Panc1 (cell line): Measurements from ENCODE around the gene LRRN4CL. TPM values are rescaled to one million over a fixed set of nuclear protein-coding genes. Genes with fewer than 3 reads are reported as not detected.

Experiments used
- ATAC-seq: fragments of 200-7000 bp; cut with Tn5 transposase; 2 replicates; pipeline ENCODE4 v1.9.1; 2020; ENCODE audit warnings: mild to moderate bottlenecking, moderate library complexity
- BruUV-seq: library from RNA; stranded (reverse); fragments of 400-500 nt; replicated peaks from 2 replicates; lab custom pipeline; 2021; lab: Mats Ljungman, UMichigan
- CTCF ChIA-PET: fragments of 300-600 bp; sonication (Branson Sonifier 250); formaldehyde crosslinking; loops from one replicate; lab custom pipeline; 2022; ENCODE audit warnings: antibody characterized with exemption; lab: Charles Lee
- POLR2A ChIA-PET: fragments of 300-600 bp; sonication (Branson Sonifier 250); formaldehyde crosslinking; loops from one replicate; lab custom pipeline; 2022; ENCODE audit warnings: antibody characterized with exemption; lab: Charles Lee
- DNase-seq: peaks from one replicate; pipeline ENCODE4 v3.0.0-alpha.2; 2010; ENCODE audit warnings: low read depth, low spot score
- H3K27ac ChIP-seq: 2 replicates; pipeline ENCODE4 v1.5.1; 2011; ENCODE audit warnings: mild to moderate bottlenecking, low read length, inconsistent platforms
- H3K27me3 ChIP-seq: fragments of 200-500 bp; sonication (Bioruptor generic); 2 replicates; pipeline ENCODE4 v1.6.0; 2014; ENCODE audit warnings: low read length, inconsistent platforms; ENCODE audit not compliant: control insufficient read depth, insufficient read depth
- H3K36me3 ChIP-seq: fragments of 200-500 bp; sonication (Bioruptor generic); 2 replicates; pipeline ENCODE4 v1.5.1; 2014; ENCODE audit warnings: inconsistent platforms, mild to moderate bottlenecking, low read length, moderate library complexity; ENCODE audit not compliant: control insufficient read depth, insufficient read depth
- H3K4me1 ChIP-seq: 2 replicates; pipeline ENCODE4 v1.5.1; 2011; ENCODE audit warnings: inconsistent platforms, mild to moderate bottlenecking, low read length, moderate library complexity; ENCODE audit not compliant: control insufficient read depth, insufficient read depth
- H3K4me3 ChIP-seq, 2 experiments: 2 replicates each; pipeline ENCODE4 v1.5.1; 2011 to 2012; ENCODE audit warnings: low read depth in 2 of 2, low read length in 2 of 2, mild to moderate bottlenecking in 2 of 2, inconsistent platforms in 1 of 2, moderate library complexity in 1 of 2
- H3K9me3 ChIP-seq: fragments of 200-500 bp; sonication (Bioruptor generic); 2 replicates; pipeline ENCODE4 v1.5.1; 2014; ENCODE audit warnings: low read depth, mild to moderate bottlenecking, inconsistent platforms, low read length, moderate library complexity; ENCODE audit not compliant: control insufficient read depth, insufficient read depth
- CTCF ChIP-seq: fragments of 450-650 bp; IDR thresholded peaks from 2 replicates; pipeline ENCODE4 v1.5.1; 2017; ENCODE audit warnings: mild to moderate bottlenecking
- POLR2AphosphoS5 ChIP-seq: IDR thresholded peaks from 2 replicates; pipeline ENCODE4 v1.6.1; 2012; ENCODE audit warnings: mild to moderate bottlenecking, low read depth, low read length, moderate library complexity
- SIN3A ChIP-seq: IDR thresholded peaks from 2 replicates; pipeline ENCODE4 v1.6.1; 2012; ENCODE audit warnings: low read depth, mild to moderate bottlenecking, low read length, moderate library complexity, borderline replicate concordance; ENCODE audit not compliant: insufficient read depth
- TCF7L2 ChIP-seq: IDR thresholded peaks from 2 replicates; pipeline ENCODE4 v1.6.1; 2011; ENCODE audit warnings: mild to moderate bottlenecking, low read depth, low read length, inconsistent platforms
- in situ Hi-C: cut with HindIII; loops from 2 replicates; pipeline ENCODE4 v1.10.0; 2016; ENCODE audit warnings: low sequenced_read_pairs, low pct_unique_long_range_greater_than_20kb
- intact Hi-C: fragments of 100-400 bp; cut with micrococcal nuclease; formaldehyde crosslinking; loops from one replicate; pipeline ENCODE4 v1.10.0; 2022; ENCODE audit not compliant: unreplicated experiment
- total RNA-seq: library from RNA; stranded (reverse); gene quantifications from one replicate; pipeline ENCODE4 v1.2.1, GENCODE V29; 2021; ENCODE audit not compliant: unreplicated experiment
- TF ChIP-seq, protein P1 (sequence below), 2 experiments: IDR thresholded peaks; 2 replicates each; pipeline ENCODE4 v1.6.1; 2011 to 2012; ENCODE audit warnings: low read depth in 2 of 2, control low read depth in 1 of 2, low read length in 1 of 2, mild to moderate bottlenecking in 1 of 2, moderate library complexity in 1 of 2; ENCODE audit not compliant: insufficient read depth in 1 of 2

LRRN4CL gene
- total RNA-seq, 1 experiment from 2014 or later: 0.13 TPM

DNA sequence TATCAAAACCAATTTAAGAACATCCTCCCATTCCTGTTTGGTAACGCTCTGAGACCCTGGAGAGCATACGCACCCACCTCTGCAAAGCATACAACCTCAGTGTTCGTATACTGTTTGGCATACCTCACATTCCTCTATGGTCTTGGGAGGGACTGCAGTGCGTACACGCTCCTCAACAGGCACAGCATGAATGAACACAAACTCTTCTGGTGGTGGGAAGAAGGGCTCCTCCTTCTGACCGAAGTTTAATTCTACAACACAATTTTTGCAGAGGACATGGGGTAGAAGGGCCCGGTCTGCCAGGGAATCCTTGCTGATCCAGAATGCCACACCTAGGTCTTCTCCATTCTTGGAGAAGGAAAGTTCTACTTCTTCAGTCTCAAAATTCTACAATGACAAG, 32.7 kb upstream of the LRRN4CL start:
- ATAC-seq (no peak), DNase-seq (no peak)
- CTCF ChIA-PET: no interaction called here
- Histone ChIP-seq H3K4me1 (peaks cover 9% of the 10 kb centered on the region), H3K36me3 (peaks cover 55% of the 10 kb centered on the region), H3K27me3 (no peaks in the 10 kb centered on the region), H3K4me3 (no peak overlapping the region), H3K9me3 (no peaks in the 10 kb centered on the region), H3K27ac (no peak overlapping the region)
- in situ Hi-C loops (no loop called here), intact Hi-C loops (no loop called here)
- TF ChIP-seq CTCF (no peak; the same call in 1 of the 2 replicates), SIN3A (no peak), TCF7L2 (no peak), POLR2AphosphoS5 (no peak)
- TF ChIP-seq, protein P1, sequence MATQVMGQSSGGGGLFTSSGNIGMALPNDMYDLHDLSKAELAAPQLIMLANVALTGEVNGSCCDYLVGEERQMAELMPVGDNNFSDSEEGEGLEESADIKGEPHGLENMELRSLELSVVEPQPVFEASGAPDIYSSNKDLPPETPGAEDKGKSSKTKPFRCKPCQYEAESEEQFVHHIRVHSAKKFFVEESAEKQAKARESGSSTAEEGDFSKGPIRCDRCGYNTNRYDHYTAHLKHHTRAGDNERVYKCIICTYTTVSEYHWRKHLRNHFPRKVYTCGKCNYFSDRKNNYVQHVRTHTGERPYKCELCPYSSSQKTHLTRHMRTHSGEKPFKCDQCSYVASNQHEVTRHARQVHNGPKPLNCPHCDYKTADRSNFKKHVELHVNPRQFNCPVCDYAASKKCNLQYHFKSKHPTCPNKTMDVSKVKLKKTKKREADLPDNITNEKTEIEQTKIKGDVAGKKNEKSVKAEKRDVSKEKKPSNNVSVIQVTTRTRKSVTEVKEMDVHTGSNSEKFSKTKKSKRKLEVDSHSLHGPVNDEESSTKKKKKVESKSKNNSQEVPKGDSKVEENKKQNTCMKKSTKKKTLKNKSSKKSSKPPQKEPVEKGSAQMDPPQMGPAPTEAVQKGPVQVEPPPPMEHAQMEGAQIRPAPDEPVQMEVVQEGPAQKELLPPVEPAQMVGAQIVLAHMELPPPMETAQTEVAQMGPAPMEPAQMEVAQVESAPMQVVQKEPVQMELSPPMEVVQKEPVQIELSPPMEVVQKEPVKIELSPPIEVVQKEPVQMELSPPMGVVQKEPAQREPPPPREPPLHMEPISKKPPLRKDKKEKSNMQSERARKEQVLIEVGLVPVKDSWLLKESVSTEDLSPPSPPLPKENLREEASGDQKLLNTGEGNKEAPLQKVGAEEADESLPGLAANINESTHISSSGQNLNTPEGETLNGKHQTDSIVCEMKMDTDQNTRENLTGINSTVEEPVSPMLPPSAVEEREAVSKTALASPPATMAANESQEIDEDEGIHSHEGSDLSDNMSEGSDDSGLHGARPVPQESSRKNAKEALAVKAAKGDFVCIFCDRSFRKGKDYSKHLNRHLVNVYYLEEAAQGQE (IDR thresholded peaks at IDR 0.05; ENCODE audit: insufficient read depth in 1 of 2, low read depth in 2 of 2, low read length in 1 of 2): no peak
- POLR2A ChIA-PET: no interaction called here
- TSS peak; percentile 75 for BruUV-seq

GRCh38 chr11:62719302-62719978, 30.1 kb upstream of the LRRN4CL start:
- TF ChIP-seq TCF7L2 (no peak), POLR2AphosphoS5 (no peak), SIN3A (no peak), CTCF (no peak)
- TF ChIP-seq, protein P1 (IDR thresholded peaks at IDR 0.05; ENCODE audit: insufficient read depth in 1 of 2, low read depth in 2 of 2, low read length in 1 of 2): no peak
- H3K27me3 ChIP-seq: no peaks in the 10 kb centered on the region
- BruUV-seq: no TSS peak
- ChIA-PET CTCF (no interaction called here), POLR2A (no interaction called here)
- ATAC-seq (no peak), DNase-seq (no peak)
- H3K9me3 ChIP-seq: no peaks in the 10 kb centered on the region
- no peak overlapping the region for H3K4me3 ChIP-seq
- H3K27ac ChIP-seq: no peak overlapping the region
- intact Hi-C loops (no loop called here), in situ Hi-C loops (no loop called here)
- peaks cover 4% of the 10 kb centered on the region for H3K4me1 ChIP-seq
- H3K36me3 ChIP-seq: peaks cover 61% of the 10 kb centered on the region
